ENCODE results near the gene DAZAP1.

DNA sequence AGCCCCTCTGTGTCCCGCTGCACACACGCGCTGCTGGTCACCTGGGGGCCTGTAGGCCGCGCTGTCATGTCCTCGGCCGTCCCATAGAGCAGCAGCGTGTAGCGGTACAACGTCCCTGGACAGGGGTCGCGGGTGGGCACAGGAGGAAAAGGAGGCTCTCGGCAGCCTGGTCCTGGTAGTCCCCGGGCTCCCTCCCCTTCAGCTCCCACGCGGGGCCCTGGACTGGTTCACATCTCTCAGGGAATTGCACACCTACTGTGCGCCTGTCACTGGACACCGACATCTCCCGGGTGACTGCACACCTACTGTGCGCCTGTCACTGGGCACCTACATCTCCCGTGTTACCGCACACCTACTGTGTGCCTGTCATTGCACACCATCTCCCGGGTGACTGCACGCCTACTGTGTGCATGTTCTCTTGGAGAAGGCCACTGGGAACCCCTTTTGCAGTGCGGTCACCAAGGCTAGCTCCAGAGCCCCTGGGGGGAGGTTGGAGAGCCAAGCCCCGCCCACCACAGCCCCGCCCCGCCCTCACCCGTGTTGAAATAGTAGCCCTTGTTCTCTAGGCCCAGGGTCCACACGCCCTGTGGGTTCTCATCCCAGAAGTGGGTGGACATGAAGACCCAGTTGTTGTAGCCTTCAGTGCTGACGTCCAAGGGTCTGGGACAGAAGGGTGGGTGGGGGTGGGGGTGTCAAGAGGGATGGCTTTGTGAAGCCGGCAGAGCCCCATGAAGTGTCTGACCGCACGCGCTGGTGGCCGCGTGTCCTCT, 75.2 kb downstream of the DAZAP1 start:
- TF ChIP-seq POLR2AphosphoS5 (IDR thresholded peaks at IDR 0.05; ENCODE audit: low read depth, low read length) (no peak), SIN3A (IDR thresholded peaks at IDR 0.05; ENCODE audit: borderline replicate concordance, insufficient read depth, low read length) (no peak), FOXP2 (optimal IDR thresholded peaks at IDR 0.05; ENCODE audit: borderline replicate concordance, extremely low read depth, extremely low read length, insufficient read depth) (no peak), TAF1 (IDR thresholded peaks at IDR 0.05; ENCODE audit: borderline replicate concordance, insufficient read depth, low read length) (no peak)
- TF ChIP-seq, protein P1, sequence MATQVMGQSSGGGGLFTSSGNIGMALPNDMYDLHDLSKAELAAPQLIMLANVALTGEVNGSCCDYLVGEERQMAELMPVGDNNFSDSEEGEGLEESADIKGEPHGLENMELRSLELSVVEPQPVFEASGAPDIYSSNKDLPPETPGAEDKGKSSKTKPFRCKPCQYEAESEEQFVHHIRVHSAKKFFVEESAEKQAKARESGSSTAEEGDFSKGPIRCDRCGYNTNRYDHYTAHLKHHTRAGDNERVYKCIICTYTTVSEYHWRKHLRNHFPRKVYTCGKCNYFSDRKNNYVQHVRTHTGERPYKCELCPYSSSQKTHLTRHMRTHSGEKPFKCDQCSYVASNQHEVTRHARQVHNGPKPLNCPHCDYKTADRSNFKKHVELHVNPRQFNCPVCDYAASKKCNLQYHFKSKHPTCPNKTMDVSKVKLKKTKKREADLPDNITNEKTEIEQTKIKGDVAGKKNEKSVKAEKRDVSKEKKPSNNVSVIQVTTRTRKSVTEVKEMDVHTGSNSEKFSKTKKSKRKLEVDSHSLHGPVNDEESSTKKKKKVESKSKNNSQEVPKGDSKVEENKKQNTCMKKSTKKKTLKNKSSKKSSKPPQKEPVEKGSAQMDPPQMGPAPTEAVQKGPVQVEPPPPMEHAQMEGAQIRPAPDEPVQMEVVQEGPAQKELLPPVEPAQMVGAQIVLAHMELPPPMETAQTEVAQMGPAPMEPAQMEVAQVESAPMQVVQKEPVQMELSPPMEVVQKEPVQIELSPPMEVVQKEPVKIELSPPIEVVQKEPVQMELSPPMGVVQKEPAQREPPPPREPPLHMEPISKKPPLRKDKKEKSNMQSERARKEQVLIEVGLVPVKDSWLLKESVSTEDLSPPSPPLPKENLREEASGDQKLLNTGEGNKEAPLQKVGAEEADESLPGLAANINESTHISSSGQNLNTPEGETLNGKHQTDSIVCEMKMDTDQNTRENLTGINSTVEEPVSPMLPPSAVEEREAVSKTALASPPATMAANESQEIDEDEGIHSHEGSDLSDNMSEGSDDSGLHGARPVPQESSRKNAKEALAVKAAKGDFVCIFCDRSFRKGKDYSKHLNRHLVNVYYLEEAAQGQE (IDR thresholded peaks at IDR 0.05; ENCODE audit: insufficient read depth in 1 of 2, low read depth in 2 of 2, low read length in 2 of 2): no peak
